HEK293T (cell line): ENCODE data around the gene BLVRA.
"Not testable (repeated sequence)": the region's sequence is repeated elsewhere in the genome, so short reads cannot be mapped to it uniquely, and the experiment has no call there.

Experiments
- ARNT ChIP-seq: fragments of 450-650 bp; IDR thresholded peaks from 2 replicates; pipeline ENCODE4 v1.6.1; 2017; ENCODE audit warnings: mild to moderate bottlenecking
- BHLHE40 ChIP-seq: fragments of 450-650 bp; IDR thresholded peaks from 2 replicates; pipeline ENCODE4 v1.6.1; 2016; ENCODE audit warnings: mild to moderate bottlenecking, moderate library complexity, borderline replicate concordance
- ELF4 ChIP-seq: fragments of 450-650 bp; IDR thresholded peaks from 2 replicates; pipeline ENCODE4 v1.6.1; 2017; ENCODE audit warnings: antibody characterized with exemption
- FOXA1 ChIP-seq: fragments of 450-650 bp; IDR thresholded peaks from 2 replicates; pipeline ENCODE4 v1.6.1; 2016; ENCODE audit warnings: mild to moderate bottlenecking
- LEF1 ChIP-seq: fragments of 450-650 bp; IDR thresholded peaks from 2 replicates; pipeline ENCODE4 v1.6.1; 2017; ENCODE audit warnings: mild to moderate bottlenecking, borderline replicate concordance
- TARDBP ChIP-seq: fragments of 450-650 bp; IDR thresholded peaks from 2 replicates; pipeline ENCODE4 v1.6.1; 2016
- ZNF384 ChIP-seq: fragments of 450-650 bp; IDR thresholded peaks from 2 replicates; pipeline ENCODE4 v1.6.1; 2016
- TF ChIP-seq, protein P1 (sequence below): fragments of 450-650 bp; IDR thresholded peaks from 2 replicates; pipeline ENCODE4 v1.6.1; 2016

DNA sequence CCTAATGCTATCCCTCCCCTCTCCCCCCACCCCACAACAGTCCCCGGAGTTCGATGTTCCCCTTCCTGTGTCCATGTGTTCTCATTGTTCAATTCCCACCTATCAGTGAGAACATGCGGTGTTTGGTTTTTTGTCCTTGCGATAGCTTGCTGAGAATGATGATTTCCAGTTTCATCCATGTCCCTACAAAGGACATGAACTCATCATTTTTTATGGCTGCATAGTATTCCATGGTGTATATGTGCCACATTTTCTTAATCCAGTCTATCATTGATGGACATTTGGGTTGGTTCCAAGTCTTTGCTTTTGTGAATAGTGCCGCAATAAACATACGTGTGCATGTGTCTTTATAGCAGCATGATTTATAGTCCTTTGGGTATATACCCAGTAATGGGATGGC, 14.8 kb downstream of the BLVRA start:
- TF ChIP-seq ELF4, ARNT, TARDBP, FOXA1, LEF1, BHLHE40, ZNF384: not testable (repeated sequence)
- TF ChIP-seq, protein P1, sequence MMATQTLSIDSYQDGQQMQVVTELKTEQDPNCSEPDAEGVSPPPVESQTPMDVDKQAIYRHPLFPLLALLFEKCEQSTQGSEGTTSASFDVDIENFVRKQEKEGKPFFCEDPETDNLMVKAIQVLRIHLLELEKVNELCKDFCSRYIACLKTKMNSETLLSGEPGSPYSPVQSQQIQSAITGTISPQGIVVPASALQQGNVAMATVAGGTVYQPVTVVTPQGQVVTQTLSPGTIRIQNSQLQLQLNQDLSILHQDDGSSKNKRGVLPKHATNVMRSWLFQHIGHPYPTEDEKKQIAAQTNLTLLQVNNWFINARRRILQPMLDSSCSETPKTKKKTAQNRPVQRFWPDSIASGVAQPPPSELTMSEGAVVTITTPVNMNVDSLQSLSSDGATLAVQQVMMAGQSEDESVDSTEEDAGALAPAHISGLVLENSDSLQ, result not testable (repeated sequence)
